HEK293 (cell line): ENCODE data around the gene EPHA2.

Source experiments
- CTCF ChIA-PET: fragments of 350-600 bp; formaldehyde crosslinking; extraction: SDS; loops from one replicate; lab custom pipeline; 2021; ENCODE audit warnings: antibody characterized with exemption; lab: Yijun Ruan, JAX
- POLR2A ChIA-PET: fragments of 300-600 bp; formaldehyde crosslinking; extraction: SDS; loops from one replicate; lab custom pipeline; 2020; ENCODE audit warnings: antibody characterized with exemption, inconsistent platforms; lab: Yijun Ruan, JAX
- H3K27ac ChIP-seq: fragments of 200-500 bp; sonication (Bioruptor generic); 2 replicates; pipeline ENCODE4 v1.5.1; 2014; ENCODE audit warnings: low read depth, low read length, control low read depth, inconsistent platforms; ENCODE audit errors: extremely low read depth
- H3K36me3 ChIP-seq, 2 experiments: fragments of 200-500 bp in 1 of 2; sonication (Bioruptor generic) in 1 of 2; 1 replicate in 1 of 2; 2 replicates in 1 of 2; pipeline ENCODE4 v1.5.1; 2014 to 2017; ENCODE audit warnings: inconsistent platforms in 2 of 2, low read length in 2 of 2; ENCODE audit not compliant: control insufficient read depth in 2 of 2, insufficient read depth in 1 of 2
- H3K4me1 ChIP-seq: fragments of 200-500 bp; sonication (Bioruptor generic); 2 replicates; pipeline ENCODE4 v1.5.1; 2014; ENCODE audit warnings: mild to moderate bottlenecking, low read length, inconsistent platforms; ENCODE audit not compliant: control insufficient read depth, insufficient read depth
- H3K4me3 ChIP-seq: 2 replicates; pipeline ENCODE4 v1.5.1; 2011; ENCODE audit warnings: low read depth, mild to moderate bottlenecking, control low read depth, low read length, moderate library complexity
- H3K9me3 ChIP-seq: fragments of 200-500 bp; sonication (Bioruptor generic); 2 replicates; pipeline ENCODE4 v1.5.1; 2014; ENCODE audit warnings: low read depth, low read length, inconsistent platforms; ENCODE audit not compliant: control insufficient read depth, insufficient read depth
- KLF16 ChIP-seq: fragments of 450-650 bp; formaldehyde crosslinking; IDR thresholded peaks from 2 replicates; pipeline ENCODE4 v1.5.1; 2017; ENCODE audit warnings: missing biosample characterization, missing genetic modification characterization
- MEIS1 ChIP-seq: sonication (generic); formaldehyde crosslinking; IDR thresholded peaks from 2 replicates; pipeline ENCODE4 v1.8.1; 2022; ENCODE audit warnings: missing genetic modification reagents, mild to moderate bottlenecking, borderline replicate concordance
- PATZ1 ChIP-seq: fragments of 450-650 bp; formaldehyde crosslinking; IDR thresholded peaks from 2 replicates; pipeline ENCODE4 v1.5.1; 2016; ENCODE audit warnings: missing biosample characterization, missing genetic modification characterization
- PRDM10 ChIP-seq: fragments of 450-650 bp; formaldehyde crosslinking; IDR thresholded peaks from 2 replicates; pipeline ENCODE4 v1.5.1; 2016; ENCODE audit warnings: missing biosample characterization, missing genetic modification characterization
- SP2 ChIP-seq: fragments of 450-650 bp; formaldehyde crosslinking; IDR thresholded peaks from 2 replicates; pipeline ENCODE4 v1.5.1; 2016; ENCODE audit warnings: missing biosample characterization, missing genetic modification characterization
- ZBTB17 ChIP-seq: fragments of 450-650 bp; formaldehyde crosslinking; IDR thresholded peaks from 2 replicates; pipeline ENCODE4 v1.5.1; 2016; ENCODE audit warnings: missing biosample characterization, missing genetic modification characterization
- ZBTB6 ChIP-seq: fragments of 450-650 bp; formaldehyde crosslinking; IDR thresholded peaks from 2 replicates; pipeline ENCODE4 v1.5.1; 2017; ENCODE audit warnings: missing biosample characterization, missing genetic modification characterization
- ZFHX2 ChIP-seq: fragments of 450-650 bp; formaldehyde crosslinking; conservative IDR thresholded peaks from 2 replicates; pipeline ENCODE4 v1.5.1; 2016; ENCODE audit warnings: missing biosample characterization, missing genetic modification characterization
- ZIC2 ChIP-seq: fragments of 450-650 bp; formaldehyde crosslinking; IDR thresholded peaks from 2 replicates; pipeline ENCODE4 v1.5.1; 2016; ENCODE audit warnings: missing biosample characterization, missing genetic modification characterization
- ZNF350 ChIP-seq: fragments of 450-650 bp; formaldehyde crosslinking; IDR thresholded peaks from 2 replicates; pipeline ENCODE4 v1.5.0; 2017; ENCODE audit warnings: missing biosample characterization, mild to moderate bottlenecking, missing genetic modification characterization
- ZNF488 ChIP-seq: fragments of 450-650 bp; formaldehyde crosslinking; IDR thresholded peaks from 2 replicates; pipeline ENCODE4 v1.5.1; 2016; ENCODE audit warnings: missing biosample characterization, missing genetic modification characterization
- ZNF600 ChIP-seq: fragments of 450-650 bp; formaldehyde crosslinking; IDR thresholded peaks from 2 replicates; pipeline ENCODE4 v1.5.1; 2016; ENCODE audit warnings: missing biosample characterization, missing genetic modification characterization
- ZNF747 ChIP-seq: fragments of 450-650 bp; formaldehyde crosslinking; IDR thresholded peaks from 2 replicates; pipeline ENCODE4 v1.5.1; 2016; ENCODE audit warnings: missing biosample characterization, missing genetic modification characterization
- ZSCAN23 ChIP-seq: fragments of 450-650 bp; formaldehyde crosslinking; IDR thresholded peaks from 2 replicates; pipeline ENCODE4 v1.5.1; 2016; ENCODE audit warnings: missing biosample characterization, missing genetic modification characterization

EPHA2 gene

GRCh38 chr1:16119926-16120325 lies 35.9 kb downstream of the EPHA2 start:
- Histone ChIP-seq H3K4me1 (peaks cover 6% of the 10 kb centered on the region), H3K9me3 (no peaks in the 10 kb centered on the region)
- TF ChIP-seq KLF16 (tag by site-specific recombination): no peak
- TF ChIP-seq, all 188 proteins: peak for 0
- no peak overlapping the region for H3K4me3 ChIP-seq
- POLR2A ChIA-PET: interaction anchor here (1.1 kb wide), 1 partner anchor 8 kb away, joined by 3 read pairs; no protein-coding TSS in a partner anchor
- H3K27ac ChIP-seq: no peak overlapping the region
- CTCF ChIA-PET: interaction anchor here (0.7 to 6.7 kb wide), 3 partner anchors 14 to 38 kb away, joined by 3 to 34 read pairs (median 3); no protein-coding TSS in a partner anchor
- H3K36me3 ChIP-seq: peaks cover 0 to 9% of the 10 kb centered on the region in 2 experiments; a peak in 1 of 3 replicates

GRCh38 chr1:16119504-16119903 lies 36.4 kb downstream of the EPHA2 start:
- no peak overlapping the region for H3K27ac ChIP-seq
- peaks cover 6% of the 10 kb centered on the region for H3K4me1 ChIP-seq
- ChIA-PET POLR2A (interaction anchor here (1.1 kb wide), 1 partner anchor 8 kb away, joined by 3 read pairs; no protein-coding TSS in a partner anchor), CTCF (interaction anchor here (0.7 to 6.7 kb wide), 3 partner anchors 14 to 110 kb away, joined by 3 to 34 read pairs (median 3); no protein-coding TSS in a partner anchor)
- no peaks in the 10 kb centered on the region for H3K9me3 ChIP-seq
- no peak overlapping the region for H3K4me3 ChIP-seq
- H3K36me3 ChIP-seq: peaks cover 0 to 5% of the 10 kb centered on the region in 2 experiments; a peak in 1 of 3 replicates
- no peak for TF ChIP-seq MEIS1 (CRISPR knock-in tag)
- no peak for TF ChIP-seq ZNF747 (tag by site-specific recombination)
- TF ChIP-seq ZNF488 (tag by site-specific recombination): no peak
- peak; percentile 68 for TF ChIP-seq ZNF600 (tag by site-specific recombination)
- TF ChIP-seq ZBTB17 (tag by site-specific recombination): peak; percentile 71
- TF ChIP-seq, all 188 proteins: peak for 2

- ChIA-PET POLR2A (no interaction called here), CTCF (interaction anchor here (1.0 to 6.7 kb wide), 3 partner anchors 37 to 109 kb away, joined by 3 to 34 read pairs (median 9); no protein-coding TSS in a partner anchor)
- H3K4me1 ChIP-seq: peaks cover 6% of the 10 kb centered on the region
- no peak overlapping the region for H3K4me3 ChIP-seq
- TF ChIP-seq ZNF350 (tag by site-specific recombination): no peak
- peak; percentile 32; the same call in 1 of the 2 replicates for TF ChIP-seq PATZ1 (tag by site-specific recombination)
- TF ChIP-seq ZBTB6: no peak
- peak; percentile 64 for TF ChIP-seq ZIC2 (tag by site-specific recombination)
- TF ChIP-seq ZFHX2 (tag by site-specific recombination): 0 out of 2 replicates have a peak, but pooled peaks have one; percentile 3
- TF ChIP-seq ZSCAN23: no peak
- 0 out of 2 replicates have a peak, but pooled peaks have one; percentile 24 for TF ChIP-seq PRDM10 (tag by site-specific recombination)
- 0 out of 2 replicates have a peak, but pooled peaks have one; percentile 10 for TF ChIP-seq SP2 (tag by site-specific recombination)
- TF ChIP-seq ZNF600 (tag by site-specific recombination): peak; percentile 68
- peaks cover 0 to 2% of the 10 kb centered on the region in 2 experiments; a peak in 1 of 3 replicates for H3K36me3 ChIP-seq
- no peak overlapping the region for H3K27ac ChIP-seq
- no peaks in the 10 kb centered on the region for H3K9me3 ChIP-seq
Measured at GRCh38 chr1:16118706-16119105, 37.2 kb downstream of the EPHA2 start.
